Lower leg skin (tissue), 4 donors: ENCODE results near the gene ANO2. TPM values are rescaled to one million over a fixed set of nuclear protein-coding genes. Genes with fewer than 3 reads are reported as not detected.

Experiments
- DNase-seq, 2 donors: peaks; one replicate each; pipeline ENCODE4 v3.0.0-alpha.2; 2019; ENCODE audit warnings: low spot score in 2 of 2
- H3K4me3 ChIP-seq: fragments of 200-600 bp; sonication (generic); 2 replicates; pipeline ENCODE4 v1.5.1; 2017; ENCODE audit warnings: mild to moderate bottlenecking, low read depth; ENCODE audit not compliant: poor library complexity, severe bottlenecking
- CTCF ChIP-seq, 3 donors: fragments of 450-650 bp; IDR thresholded peaks; one replicate each; pipeline ENCODE4 v1.5.1; 2016; ENCODE audit warnings: antibody characterized with exemption in 3 of 3, mild to moderate bottlenecking in 3 of 3, moderate library complexity in 2 of 3
- POLR2A ChIP-seq, 2 donors: fragments of 450-650 bp; IDR thresholded peaks; one replicate each; pipeline ENCODE4 v1.6.1; 2016 to 2017; ENCODE audit warnings: antibody characterized with exemption in 2 of 2, mild to moderate bottlenecking in 1 of 2, moderate library complexity in 1 of 2
- WGBS, 2 donors: methylation state at CpG; one replicate each; pipeline ENCODE4 v1.1.5; 2018; 5-methylcytosine and 5-hydroxymethylcytosine counted together
- intact Hi-C: fragments of 100-400 bp; cut with DNase I; formaldehyde crosslinking; loops from one replicate; pipeline ENCODE4 v1.15.0; 2023; ENCODE audit warnings: low total_unique reads
- total RNA-seq, 4 donors: library from RNA; depleted of rRNA; stranded (reverse); fragments of >200 nt; gene quantifications; one replicate each; pipeline ENCODE4 v1.1.0, GENCODE V29; 2016

Gene ANO2
- total RNA-seq, 4 donors from 2014 or later, result 0.76 to 2.6 (median 1.8) TPM

- H3K4me3 ChIP-seq, result no peak overlapping the region
- TF ChIP-seq CTCF (IDR thresholded peaks at IDR 0.05), result no peak
- no peak for TF ChIP-seq POLR2A (IDR thresholded peaks at IDR 0.05)
- DNase-seq, result no peak
- WGBS, 2 donors, result 74 to 84% methylated on average over 3 of the region's 3 CpGs
- intact Hi-C loops, result no loop called here
Measured at GRCh38 chr12:5565933-5566599, 379.0 kb downstream of the ANO2 start.

- TF ChIP-seq POLR2A (IDR thresholded peaks at IDR 0.05), result no peak
- no peak overlapping the region for H3K4me3 ChIP-seq
- 79 to 85% methylated on average over 3 of the region's 3 CpGs for WGBS, 2 donors
- intact Hi-C loops, result no loop called here
- DNase-seq, result no peak
Measured at GRCh38 chr12:5562581-5562980, 382.5 kb downstream of the ANO2 start.

DNA sequence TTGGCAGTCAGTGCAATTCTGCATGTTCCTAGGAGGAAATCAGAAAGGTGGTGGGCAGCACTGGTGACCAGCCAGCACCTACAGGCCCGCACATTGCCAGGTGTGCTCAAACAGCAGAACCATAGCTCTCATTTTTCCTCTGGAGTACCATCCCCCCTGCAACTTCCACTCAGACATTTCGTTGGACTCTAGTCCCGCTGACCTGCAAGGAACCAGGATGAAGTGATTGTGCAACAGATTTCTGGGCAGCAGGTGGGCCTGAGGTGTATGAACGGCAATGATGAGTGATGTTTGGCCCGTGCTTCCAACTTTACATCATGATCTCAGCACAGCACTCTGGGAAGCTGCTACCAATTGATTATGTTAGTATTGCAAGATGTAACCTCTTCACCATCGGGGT, 383.2 kb downstream of the ANO2 start:
- 83 to 88% methylated on average over 6 of the region's 6 CpGs for WGBS, 2 donors
- TF ChIP-seq CTCF (IDR thresholded peaks at IDR 0.05) (no peak), POLR2A (IDR thresholded peaks at IDR 0.05) (no peak)
- DNase-seq, result no peak
- intact Hi-C loops, result no loop called here
- H3K4me3 ChIP-seq, result no peak overlapping the region

DNA sequence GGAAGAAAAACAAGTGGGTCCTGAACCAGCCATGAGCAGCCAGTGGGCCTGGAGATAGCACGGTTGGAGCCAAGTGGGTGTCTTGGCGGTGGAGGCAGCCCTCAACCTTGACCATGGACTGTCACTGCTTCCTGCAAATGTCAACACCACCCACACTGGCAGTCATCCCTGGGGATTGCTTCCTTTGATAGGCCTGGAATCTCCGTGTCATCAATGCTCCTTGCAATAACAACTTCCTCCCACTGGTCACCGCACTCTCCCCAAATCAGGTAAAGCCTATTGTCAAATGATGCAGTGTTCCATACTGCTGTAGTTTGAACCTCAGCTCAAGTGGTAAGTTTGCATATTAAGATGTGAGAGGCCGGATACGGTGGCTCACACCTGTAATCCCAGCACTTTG, 384.0 kb downstream of the ANO2 start:
- WGBS, 2 donors, result 76 to 91% methylated on average over 6 of the region's 6 CpGs
- DNase-seq, result no peak
- TF ChIP-seq CTCF (IDR thresholded peaks at IDR 0.05) (no peak), POLR2A (IDR thresholded peaks at IDR 0.05) (no peak)
- H3K4me3 ChIP-seq, result no peak overlapping the region
- intact Hi-C loops, result no loop called here

- TF ChIP-seq CTCF (IDR thresholded peaks at IDR 0.05) (no peak), POLR2A (IDR thresholded peaks at IDR 0.05) (no peak)
- DNase-seq, result no peak
- H3K4me3 ChIP-seq, result no peak overlapping the region
- WGBS, 2 donors, result 89 to 92% methylated on average over 4 of the region's 4 CpGs
- intact Hi-C loops, result no loop called here
Measured at GRCh38 chr12:5560265-5560664, 384.8 kb downstream of the ANO2 start.

DNA sequence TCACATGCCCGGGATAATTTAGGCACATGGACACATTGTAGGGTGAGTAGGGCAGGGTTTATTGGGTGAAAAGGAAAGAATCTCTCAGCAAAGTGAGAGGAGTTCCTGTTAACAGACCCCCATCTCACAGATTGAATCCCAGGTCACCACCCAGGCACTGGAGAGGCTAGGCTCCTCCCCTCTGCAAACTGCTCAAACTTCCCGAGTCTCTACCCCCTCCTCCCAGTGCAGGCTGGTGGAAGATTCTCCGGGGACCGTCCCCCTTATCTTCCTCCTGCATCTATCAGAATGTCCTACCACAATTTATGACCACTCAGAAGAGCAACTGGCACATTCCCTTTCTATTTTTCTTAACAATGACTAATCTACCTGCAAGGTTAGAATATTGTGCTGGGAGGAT, 387.2 kb downstream of the ANO2 start:
- H3K4me3 ChIP-seq, result no peak overlapping the region
- intact Hi-C loops, result no loop called here
- no peak for TF ChIP-seq CTCF (IDR thresholded peaks at IDR 0.05)
- TF ChIP-seq POLR2A (IDR thresholded peaks at IDR 0.05), result no peak
- no peak for DNase-seq
- WGBS, 2 donors, result 21% methylated on average over 4 of the region's 4 CpGs
